Effector CD4-positive, alpha-beta T cell (primary cell): ENCODE data around the gene MEGF10. TPM values are rescaled to one million over a fixed set of nuclear protein-coding genes. Genes with fewer than 3 reads are reported as not detected.
"Not testable (repeated sequence)": the region's sequence is repeated elsewhere in the genome, so short reads cannot be mapped to it uniquely, and the experiment has no call there.

Experiments
- DNase-seq: peaks from one replicate; pipeline ENCODE4 v3.0.0-alpha.2; 2020
- total RNA-seq: gene quantifications from one replicate; lab custom pipeline; 2026; lab: John Stamatoyannopoulos, UW

MEGF10 gene
- not detected for total RNA-seq

DNA sequence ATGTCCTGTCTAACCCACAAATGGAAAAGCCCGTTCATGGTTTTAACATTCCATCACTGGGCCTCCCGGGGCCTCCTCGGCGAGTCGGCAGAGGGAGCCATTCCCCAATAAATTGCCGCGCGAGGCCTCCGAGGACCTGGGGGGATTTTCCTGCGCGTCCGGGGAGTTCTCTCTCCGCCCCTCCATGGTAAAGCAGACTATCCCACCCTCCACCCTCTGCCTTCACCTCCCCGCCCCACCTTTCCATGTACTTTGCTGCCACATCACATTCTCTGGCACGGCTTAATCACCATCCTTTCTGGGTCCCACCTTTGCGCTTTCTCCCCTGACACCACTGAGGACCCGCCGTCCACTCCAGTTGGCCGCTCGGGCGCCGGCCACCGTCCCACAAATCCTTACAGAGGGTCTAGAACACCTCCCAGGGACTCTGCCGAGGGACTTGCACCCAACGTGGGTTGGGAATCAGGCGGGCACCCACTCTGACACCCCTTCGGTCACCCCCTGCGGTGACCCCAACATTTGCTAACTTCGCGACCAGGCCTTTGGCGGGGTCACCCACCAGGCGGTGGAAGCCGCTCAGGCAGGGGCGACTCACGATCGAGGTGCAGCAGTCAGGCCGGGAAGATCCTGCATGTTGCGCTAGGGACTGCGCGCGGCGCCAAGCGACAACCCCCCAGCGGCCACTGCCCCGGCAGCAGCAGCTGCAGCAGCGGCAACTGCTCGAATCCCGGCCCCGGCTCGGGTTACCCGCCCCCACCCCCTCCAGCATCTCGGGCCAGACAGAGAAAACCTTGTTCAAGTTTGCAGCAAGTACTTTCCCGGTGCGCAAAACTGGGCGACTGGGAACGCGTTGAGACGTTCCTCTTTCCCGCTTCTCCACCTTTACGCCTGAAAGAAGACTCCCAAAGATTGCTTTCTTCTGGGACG, at the start of gene MEGF10:
Gene MEGF10, plus strand, starts transcription at position 778 of the 927 bp plus-strand sequence. CDS start 40,513 bp downstream, outside the sequence.
- DNase-seq, result no peak

DNA sequence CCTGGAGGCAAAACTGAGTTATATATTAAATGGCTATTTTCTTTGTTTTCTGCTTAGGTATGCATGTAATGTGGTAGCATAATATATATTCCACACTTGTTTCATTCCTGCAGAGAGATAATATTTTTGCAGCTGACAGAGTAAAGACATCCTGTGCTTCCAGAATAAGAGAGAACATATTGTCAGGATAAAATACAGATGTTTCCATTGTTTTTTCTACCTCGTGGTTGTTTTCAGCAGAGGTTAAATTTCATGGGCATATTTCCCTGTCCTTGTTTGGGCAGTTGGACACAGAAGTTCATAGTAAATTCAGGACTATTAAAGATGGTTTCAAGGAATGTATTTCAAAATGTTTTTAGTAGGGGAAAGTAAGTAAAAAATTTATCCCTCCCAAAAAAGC, 47.6 kb upstream of the MEGF10 start:
- DNase-seq, result no peak

DNA sequence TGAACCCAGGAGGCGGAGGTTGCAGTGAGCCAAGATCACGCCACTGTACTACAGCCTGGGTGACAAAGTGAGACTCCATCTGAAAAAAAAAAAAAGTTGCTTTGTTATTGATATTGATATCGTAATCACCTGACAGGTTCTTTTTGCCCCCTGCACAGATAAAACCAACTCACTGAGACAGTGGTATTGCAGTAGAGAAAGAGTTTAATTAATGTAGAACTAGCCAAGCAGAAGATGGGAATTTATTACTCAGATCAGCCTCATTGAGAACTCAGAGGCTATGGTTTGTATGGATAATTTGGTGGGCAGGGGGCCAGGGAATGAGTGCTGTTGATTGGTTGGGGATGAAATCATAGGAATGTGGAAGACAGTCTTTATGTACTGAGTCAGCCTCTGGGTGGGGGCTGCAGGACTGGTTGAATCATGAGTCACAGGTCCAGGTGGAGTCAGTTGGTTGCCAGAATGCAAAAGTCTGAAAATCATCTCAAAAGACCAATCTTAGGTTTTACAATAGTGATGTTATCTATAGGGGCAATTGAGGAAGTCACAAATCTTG, 35.8 kb upstream of the MEGF10 start:
- DNase-seq, result no peak

DNA sequence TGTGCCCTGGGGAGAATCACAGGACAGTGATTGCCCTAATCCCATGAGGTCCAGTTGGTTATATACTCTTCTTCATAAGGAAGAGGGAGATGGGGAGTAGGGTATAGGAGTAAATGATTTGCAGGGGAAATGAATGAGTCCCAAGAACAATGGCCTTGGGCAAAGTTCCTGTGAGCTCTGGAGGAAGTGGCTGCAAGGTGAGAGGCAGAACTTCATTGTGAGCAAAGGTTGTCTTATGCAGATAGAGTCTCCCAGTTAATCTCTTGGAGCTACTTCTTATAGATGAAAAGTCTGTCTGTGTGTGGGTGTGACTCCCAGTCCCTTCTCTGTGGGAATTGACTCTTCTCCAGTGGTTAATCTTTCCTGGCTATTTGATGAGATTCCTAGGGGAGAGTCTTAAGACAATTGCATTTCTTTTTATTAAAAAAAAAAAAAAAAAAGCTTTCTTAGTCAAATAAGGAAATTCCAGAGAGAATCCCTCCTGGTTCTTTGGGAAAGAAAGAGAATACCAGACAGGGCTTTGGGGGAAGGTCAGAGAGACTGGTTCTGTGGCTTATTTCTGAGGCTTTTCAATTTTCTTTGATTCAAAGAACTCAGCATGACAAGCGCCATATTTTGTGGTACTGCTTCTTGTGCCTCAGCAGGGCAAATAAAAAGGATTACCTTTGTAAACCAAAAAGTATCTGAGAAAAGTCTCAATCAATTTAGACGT, 33.6 kb upstream of the MEGF10 start:
- DNase-seq, result no peak

DNA sequence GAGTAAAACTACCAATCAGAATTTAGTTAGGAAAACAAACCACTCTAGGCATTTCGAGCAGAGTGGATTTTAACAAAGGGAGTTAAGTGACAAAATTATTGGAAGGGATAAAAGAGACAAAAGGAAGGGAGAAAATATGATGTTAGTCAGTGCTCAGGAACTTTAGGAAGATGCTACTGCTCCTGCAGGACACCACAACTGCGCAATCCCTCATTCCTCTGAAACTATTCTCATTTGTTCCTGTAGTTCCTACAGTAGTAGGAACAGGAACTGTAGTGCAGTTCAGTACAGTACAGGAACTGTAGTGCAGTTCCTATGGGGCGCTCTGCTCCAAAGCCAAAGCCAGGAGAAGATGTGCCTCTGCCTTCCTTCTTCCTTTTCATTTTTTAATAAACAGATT, 29.9 kb upstream of the MEGF10 start:
- no peak for DNase-seq

DNA sequence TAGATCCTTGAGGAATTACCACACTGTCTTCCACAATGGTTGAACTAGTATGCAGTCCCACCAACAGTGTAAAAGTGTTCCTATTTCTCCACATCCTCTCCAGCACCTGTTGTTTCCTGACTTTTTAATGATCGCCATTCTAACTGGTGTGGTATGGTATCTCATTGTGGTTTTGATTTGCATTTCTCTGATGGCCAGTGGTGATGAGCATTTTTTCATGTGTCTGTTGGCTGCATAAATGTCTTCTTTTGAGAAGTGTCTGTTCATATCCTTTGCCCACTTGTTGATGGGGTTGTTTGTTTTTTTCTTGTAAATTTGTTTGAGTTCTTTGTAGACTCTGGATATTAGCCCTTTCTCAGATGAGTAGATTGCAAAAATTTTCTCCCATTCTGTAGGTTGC, 25.1 kb upstream of the MEGF10 start:
- not testable (repeated sequence) for DNase-seq

DNA sequence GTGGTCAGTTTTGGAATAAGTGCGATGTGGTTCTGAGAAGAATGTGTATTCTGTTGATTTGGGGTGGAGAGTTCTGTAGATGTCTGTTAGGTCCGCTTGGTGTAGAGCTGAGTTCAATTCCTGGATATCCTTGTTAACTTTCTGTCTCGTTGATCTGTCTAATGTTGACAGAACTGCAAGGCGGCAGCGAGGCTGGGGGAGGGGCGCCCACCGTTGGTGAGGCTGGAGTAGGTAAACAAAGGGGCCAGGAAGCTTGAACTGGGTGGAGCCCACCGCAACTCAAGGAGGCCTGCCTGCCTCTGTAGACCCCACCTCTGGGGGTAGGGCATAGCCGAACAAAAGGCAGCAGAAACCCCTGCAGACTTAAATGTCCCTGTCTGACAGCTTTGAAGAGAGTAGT, 22.3 kb upstream of the MEGF10 start:
- not testable (repeated sequence) for DNase-seq

DNA sequence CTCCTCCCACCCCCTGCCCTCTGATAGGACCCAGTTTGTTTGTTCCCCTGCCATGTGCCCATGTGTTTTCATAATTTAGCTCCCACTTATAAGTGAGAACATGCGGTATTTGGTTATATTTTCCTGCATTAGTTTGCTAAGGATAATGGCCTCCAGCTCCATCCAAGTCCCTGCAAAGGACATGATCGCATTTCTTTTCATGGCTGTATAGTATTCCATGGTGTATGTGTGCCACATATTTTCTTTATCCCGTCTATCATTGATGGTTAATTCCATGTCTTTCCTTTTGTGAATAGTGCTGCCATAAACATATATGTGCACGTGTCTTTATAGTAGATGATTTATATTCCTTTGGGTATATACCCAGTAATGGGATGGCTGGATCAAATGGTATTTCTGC, 19.9 kb upstream of the MEGF10 start:
- DNase-seq, result not testable (repeated sequence)

DNA sequence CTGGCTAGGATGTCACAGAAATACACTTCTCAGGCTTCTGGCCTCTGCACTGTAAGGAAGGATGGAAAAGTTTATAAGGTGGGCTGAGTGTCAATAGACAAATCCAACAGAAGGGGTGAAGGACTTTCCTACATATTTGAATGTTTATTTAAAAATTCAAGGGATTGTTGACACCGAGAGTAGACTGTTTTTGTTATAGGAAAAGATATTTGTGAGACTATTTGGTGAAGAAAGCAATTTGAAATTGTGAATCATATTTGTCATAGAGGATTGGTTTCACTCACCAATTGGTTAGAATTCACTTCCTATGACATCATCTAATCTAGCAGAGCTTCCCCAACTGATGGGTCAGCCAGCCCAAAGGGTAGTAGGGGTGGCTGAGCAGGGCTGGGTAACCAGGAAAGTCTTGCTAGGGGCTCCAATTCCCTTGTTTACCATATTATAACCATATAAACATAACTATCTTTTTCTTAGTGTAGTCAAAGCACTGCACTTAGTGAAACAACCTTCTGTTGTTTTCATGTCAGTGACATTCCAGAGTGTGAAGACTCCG, 14.9 kb upstream of the MEGF10 start:
- DNase-seq, result no peak

DNA sequence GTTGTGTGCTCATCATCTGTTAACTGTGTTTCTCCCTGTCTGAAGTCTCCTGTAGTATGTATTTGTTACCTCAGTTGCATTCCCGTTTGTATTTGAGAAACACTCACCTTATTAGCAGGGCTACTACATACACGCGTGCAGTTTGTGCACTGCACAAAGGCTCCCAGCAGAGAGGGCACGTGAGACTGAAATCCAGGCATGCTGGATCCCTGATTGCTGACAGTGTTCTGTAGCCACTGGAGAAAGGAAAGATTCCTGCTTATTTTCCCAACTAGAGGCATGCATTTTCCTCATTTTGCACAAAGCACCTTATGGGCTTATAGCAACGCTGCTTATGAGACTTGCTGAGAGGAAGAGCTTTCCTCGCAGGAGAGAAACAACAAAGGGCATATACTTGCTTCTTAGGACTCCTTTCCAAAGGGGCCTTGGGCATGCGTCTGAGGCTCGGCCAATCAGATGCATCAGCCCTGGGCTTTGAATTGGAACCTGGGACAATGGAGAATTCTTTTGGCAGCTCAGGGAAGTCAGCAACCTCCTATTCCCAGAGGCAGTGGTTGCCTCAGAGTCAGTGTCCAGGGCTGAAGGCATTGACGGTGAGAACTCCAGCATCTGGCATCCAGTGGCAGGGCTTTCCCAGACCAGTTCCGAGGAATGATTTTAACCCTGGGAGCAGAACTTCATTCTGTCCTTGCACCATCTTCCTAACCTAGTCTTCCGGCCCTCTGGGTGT, 9.9 kb upstream of the MEGF10 start:
- DNase-seq, result no peak

DNA sequence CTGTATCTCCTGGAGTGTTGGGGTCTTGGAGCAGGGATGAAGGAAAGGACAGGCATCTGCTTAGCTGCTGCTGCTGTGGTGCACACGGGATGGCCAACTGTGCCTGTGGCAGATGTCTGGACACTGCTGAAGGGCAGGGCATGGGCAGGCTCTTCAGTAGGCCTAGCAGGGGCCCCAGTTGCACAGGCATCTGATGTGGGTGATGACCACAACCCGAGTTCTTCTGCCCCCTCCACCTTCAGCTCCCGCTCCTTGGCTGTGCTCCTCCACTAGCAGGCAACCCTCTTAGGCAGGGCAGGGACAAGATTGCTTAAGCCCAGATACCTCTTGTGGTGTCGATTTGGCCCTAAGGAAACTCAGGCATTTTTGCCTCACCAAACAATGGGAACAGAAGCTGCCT, 9.0 kb upstream of the MEGF10 start:
- no peak for DNase-seq

DNA sequence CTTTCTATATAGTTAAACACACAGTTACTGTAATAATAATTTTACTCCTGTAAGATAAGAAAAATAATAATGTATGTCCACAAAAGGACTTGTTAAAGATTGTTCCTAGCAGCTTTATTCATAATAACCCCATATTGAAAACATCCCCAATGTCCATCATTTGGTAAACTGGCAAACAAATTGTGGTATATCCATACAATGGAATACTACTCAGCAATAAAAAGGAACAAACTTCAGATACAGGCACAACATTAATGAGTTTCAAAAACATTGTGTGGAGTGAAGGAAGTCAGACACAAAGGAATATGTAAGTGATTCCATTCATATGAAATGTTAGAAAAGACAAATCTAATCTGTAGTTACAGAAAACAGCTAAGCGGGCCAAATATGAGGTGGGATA, 1.9 kb upstream of the MEGF10 start:
- DNase-seq, result no peak

DNA sequence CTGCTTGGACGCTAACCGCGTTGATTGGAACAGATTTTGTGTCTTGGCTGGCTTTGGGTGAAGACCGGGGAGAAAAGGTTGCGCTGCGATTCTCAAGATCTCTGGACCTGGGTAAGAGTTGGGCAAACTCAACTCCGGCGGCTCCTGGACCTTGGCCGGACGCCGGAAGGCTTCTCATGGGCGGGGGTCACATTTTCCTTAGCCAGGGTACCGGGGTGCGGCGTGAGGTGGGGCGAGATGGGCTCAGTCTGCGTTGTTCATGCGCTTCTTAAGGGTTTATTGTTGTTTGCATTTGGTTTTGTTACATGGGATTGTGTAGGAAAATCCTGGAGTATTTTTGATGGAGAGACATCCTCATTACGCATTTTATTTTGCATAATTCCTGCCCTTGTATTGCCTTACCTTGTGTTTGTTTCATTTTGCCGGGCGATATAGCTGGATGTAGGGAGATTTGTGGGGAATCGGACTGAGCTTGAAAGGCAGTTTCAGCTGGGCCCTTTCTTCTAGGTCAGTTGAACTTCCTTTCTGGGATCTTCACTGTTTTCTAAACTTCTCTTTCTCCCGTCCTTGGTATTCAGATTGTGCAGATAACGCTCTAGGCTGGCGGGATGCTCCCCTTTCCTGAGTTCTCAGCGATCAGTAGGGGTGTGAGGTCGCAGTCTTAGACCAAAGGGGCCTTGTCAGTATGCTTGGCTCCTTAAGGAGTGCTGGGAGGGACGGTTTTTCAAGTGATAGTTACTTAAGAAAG, 524 bp downstream of the MEGF10 start:
- DNase-seq, result no peak

DNA sequence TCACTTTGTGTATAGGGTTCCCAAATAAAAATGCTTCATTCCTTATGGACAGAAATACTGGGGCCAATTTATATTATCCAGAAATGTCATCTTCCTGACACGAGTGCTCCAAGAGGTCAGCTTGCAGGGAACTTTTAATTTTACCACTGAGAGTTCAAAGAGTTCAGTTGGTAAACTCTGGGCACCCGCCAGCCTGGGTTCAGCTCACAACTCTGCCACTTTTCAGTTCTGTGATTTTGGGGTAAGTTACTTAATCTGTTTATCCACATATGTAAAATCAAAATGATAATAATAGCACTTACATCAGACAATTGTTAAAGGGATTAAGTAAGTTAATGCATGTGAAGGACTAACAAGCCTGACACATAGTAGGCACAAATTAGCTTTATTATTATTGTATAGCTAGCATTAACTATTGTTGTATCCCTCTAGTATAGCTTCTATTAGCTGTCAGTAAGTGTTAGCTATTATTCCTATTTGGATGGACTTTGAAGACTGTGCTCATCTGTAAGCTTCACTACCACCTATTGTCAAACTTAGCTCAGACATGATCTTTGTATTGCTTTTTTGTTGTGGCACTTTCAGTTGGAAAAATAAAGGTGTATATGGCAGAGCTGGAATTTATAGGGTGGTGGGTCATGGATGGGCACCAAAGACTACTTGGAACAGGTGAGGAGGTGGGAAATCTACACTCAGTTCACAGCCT, 1.6 kb downstream of the MEGF10 start:
- no peak for DNase-seq

DNA sequence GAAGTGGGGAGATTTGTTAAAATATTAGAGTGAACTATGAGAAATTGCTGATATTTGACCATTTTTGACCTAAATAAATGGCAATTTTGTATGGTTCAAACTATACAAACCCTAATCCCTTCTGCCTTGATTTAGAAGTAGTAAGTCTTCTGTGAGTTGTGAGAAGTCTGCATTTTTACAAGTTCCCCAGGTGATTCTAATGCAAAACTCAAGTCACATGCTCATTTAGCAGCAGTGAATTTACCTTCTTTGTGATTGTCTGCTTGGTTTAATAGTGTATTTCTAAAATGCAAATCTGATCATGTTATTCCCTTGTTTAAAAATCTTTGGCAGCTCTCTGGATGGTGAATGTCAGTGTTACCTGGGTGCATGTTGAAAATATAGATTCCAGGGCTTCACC, 2.8 kb downstream of the MEGF10 start:
- no peak for DNase-seq

DNA sequence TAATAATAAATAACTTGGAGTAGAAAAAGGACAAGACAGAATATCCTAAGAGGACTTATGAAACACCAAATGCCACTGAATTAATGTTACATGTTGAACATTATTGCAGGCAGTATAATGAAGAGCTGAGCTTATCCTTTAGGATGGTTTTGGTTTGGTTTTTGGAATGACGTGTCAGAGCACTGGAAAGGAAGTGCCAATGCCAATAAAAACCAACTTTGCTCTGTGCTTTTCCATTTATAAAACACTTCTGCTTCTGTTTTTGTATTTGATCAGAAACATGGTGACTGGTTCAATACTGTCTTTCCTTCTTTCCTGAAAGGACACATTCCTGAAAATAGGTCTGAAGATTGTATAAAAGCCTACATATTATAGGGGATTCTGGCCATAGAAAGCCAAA, 4.2 kb downstream of the MEGF10 start:
- no peak for DNase-seq

DNA sequence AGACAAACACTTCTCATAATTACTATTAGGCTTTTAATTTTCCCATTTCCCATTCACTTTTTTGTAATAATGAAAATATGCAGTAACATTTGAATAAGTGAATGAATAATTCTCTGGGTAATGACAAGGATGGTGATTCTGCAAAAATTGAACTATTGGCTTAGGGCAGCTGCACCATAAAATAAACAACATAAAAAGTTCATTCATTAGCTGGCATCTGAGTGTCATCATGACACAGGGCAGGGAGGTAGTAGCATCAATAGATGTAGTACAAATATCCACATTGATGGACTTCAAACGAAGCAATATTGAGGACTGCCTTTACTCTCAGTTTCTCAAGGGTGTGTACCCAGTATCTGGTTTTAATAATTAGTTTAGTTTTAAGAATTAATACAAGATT, 4.9 kb downstream of the MEGF10 start:
- no peak for DNase-seq

DNA sequence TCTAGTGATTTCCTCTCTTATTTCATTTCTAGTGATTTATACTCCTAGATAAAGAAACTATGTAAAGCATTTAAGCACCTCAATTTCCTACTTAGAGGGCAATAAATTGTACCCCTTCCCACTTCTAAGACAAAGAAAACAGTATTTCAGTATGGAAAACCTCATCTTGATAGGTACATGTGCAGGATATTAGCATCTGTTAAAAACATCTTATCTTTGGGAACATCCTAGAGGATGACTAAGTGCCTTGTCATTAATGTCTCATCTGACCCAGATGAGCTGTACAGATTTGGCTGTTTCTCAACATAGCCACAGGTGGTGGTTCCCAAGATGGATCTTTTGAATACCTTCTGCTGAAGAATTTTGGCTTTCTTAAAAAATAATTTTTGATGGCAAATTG, 5.7 kb downstream of the MEGF10 start:
- DNase-seq, result no peak

DNA sequence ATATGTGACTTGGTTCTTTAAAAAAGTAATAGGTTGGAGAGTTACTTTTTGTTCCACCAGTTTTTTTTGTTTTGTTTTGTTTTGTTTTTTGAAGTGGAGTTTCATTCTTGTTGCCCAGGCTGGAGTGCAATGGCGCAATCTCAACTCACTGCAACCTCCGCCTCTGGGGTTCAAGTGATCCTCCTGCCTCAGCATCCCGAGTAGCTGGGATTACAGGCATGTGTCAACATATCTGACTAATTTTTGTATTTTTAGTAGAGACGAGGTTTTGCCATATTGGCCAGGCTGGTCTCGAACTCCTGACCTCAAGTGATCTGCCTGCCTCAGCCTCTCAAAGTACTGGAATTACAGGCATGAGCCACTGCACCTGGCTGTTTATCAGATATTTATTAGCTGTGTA, 6.3 kb downstream of the MEGF10 start:
- not testable (repeated sequence) for DNase-seq

DNA sequence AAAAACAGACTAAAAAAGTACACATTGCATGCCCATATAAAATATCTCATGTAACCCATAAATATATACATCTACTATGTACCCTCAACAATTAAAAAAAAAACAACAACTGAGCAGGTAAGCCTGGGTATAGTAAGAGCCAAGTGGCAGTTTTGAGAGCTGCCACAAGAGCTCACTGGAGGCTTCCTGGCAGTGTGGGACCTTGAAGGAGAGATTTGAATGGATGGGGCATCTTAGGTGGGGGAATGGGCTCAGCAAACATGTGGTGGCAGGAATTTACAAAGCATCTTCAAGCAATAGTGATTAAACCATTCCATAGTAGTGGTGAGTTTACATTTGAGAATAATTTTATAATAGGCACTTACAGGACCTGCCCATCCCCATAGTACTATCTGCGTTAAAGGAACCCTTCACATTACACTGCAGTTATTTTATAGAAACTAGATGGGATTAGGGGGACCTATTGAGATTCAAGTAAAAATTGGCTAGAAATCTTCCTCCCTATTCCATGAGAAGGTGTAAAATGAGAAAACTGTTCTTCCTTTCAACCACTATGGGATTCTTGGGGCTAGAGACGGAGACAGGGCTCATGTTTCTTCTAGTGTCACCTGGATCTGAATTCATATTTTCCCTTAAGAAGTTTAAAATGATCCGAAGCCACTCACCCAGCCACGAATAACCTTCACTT, 6.9 kb downstream of the MEGF10 start:
- no peak for DNase-seq

DNA sequence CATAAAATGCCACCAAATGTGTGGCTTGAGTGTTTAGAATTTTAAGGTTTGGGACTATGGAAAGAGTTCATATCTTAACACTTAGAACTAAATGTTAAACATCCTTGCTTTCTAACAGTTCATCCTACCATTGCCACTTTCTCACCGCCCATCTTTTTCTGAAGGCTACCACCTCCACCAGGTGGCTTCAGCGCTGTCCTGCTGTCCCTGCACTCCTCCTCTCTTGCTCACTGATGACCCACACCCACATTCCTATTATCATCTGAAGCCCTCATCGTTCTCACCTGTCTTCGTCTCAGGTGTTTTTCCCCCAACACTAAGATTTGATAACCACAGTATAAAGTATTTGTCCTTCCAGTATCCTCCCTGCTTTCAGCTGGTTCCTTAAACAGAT, 7.4 kb downstream of the MEGF10 start:
- no peak for DNase-seq
